ENCODE results near the gene G3BP2. TPM values are rescaled to one million over a fixed set of nuclear protein-coding genes. Genes with fewer than 3 reads are reported as not detected.
"Not testable (repeated sequence)": the region's sequence is repeated elsewhere in the genome, so short reads cannot be mapped to it uniquely, and the experiment has no call there.

The G3BP2 gene
- total RNA-seq, 1 donor from 2014 or later = 133 TPM

DNA sequence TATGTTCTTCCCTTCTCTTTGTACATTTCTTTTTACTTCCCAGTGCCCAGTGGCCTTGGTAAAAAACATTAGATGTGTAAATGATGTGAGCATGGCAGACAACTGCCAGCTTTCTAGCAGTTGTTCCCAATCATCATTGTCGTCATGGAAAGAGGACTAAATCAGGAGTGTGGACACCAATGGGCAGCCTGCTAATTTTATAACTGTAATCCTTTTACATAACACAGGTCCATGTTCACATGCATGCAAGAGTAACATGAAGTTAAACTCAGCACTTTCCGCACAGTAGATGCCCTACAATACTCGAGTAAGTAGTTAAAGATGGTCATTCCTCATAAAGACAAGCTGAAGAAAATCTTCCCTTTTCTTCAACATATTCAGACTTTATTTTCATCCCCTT lies 23.4 kb upstream of the G3BP2 start:
- Mint-ChIP-seq H3K9me3 (no peaks in the 10 kb centered on the region), H3K4me1 (ENCODE audit: unreplicated experiment) (peaks cover 5% of the 10 kb centered on the region), H3K4me3 (no peak overlapping the region), H3K27ac (no peak overlapping the region), H3K27me3 (no peaks in the 10 kb centered on the region), H3K36me3 (peaks cover 5% of the 10 kb centered on the region)
- DNase-seq (ENCODE audit: extremely low spot score, unreplicated experiment) = no peak
- TF ChIP-seq, protein P1, sequence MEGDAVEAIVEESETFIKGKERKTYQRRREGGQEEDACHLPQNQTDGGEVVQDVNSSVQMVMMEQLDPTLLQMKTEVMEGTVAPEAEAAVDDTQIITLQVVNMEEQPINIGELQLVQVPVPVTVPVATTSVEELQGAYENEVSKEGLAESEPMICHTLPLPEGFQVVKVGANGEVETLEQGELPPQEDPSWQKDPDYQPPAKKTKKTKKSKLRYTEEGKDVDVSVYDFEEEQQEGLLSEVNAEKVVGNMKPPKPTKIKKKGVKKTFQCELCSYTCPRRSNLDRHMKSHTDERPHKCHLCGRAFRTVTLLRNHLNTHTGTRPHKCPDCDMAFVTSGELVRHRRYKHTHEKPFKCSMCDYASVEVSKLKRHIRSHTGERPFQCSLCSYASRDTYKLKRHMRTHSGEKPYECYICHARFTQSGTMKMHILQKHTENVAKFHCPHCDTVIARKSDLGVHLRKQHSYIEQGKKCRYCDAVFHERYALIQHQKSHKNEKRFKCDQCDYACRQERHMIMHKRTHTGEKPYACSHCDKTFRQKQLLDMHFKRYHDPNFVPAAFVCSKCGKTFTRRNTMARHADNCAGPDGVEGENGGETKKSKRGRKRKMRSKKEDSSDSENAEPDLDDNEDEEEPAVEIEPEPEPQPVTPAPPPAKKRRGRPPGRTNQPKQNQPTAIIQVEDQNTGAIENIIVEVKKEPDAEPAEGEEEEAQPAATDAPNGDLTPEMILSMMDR (conservative IDR thresholded peaks at IDR 0.05) = no peak

DNA sequence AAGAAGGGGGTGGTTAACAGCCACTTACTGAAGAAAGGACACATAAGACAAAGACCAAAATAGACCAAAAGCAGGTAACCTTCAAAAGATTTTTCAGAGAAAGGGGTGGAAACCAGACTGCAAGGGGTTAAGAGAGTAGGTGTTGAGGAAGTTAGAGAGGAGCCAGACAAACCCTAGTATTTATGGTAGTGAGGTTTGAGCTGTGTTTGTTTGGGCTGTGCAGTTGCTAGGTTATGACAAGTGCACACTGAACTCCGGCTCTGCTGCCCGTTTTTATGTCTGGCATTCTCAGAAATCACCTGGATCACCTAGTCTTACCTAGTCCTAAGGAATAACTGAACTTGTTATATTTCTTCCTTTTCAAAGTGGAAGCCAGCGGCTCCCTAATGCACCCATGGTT lies 22.9 kb upstream of the G3BP2 start:
- no peak for DNase-seq (ENCODE audit: extremely low spot score, unreplicated experiment)
- no peak overlapping the region for H3K4me3 Mint-ChIP-seq
- no peaks in the 10 kb centered on the region for H3K9me3 Mint-ChIP-seq
- H3K4me1 Mint-ChIP-seq (ENCODE audit: unreplicated experiment) = peaks cover 5% of the 10 kb centered on the region
- H3K36me3 Mint-ChIP-seq = peaks cover 5% of the 10 kb centered on the region
- TF ChIP-seq, protein P1 (conservative IDR thresholded peaks at IDR 0.05) = no peak
- H3K27me3 Mint-ChIP-seq = no peaks in the 10 kb centered on the region
- H3K27ac Mint-ChIP-seq = no peak overlapping the region

DNA sequence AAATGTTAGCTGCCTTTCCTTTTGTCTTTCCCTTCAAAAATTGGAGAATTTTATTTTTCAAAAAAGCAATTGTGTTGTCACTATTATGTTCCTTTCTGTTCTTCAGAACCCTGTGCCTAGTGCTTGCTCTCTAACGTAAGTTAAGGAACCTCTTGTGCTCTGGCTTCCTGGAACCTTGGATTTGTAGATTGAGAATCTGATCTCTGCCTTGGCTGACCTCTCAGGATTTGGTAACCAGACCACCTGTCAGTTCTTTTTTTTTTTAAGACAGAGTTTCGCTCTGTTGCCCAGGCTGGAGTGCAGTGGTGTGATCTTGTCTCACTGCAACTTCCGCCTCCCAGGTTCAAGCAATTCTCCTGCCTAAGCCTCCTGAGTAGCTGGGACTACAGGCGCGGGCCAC lies 18.9 kb upstream of the G3BP2 start:
- not testable (repeated sequence) for DNase-seq (ENCODE audit: extremely low spot score, unreplicated experiment); H3K36me3 Mint-ChIP-seq; H3K27ac Mint-ChIP-seq

DNA sequence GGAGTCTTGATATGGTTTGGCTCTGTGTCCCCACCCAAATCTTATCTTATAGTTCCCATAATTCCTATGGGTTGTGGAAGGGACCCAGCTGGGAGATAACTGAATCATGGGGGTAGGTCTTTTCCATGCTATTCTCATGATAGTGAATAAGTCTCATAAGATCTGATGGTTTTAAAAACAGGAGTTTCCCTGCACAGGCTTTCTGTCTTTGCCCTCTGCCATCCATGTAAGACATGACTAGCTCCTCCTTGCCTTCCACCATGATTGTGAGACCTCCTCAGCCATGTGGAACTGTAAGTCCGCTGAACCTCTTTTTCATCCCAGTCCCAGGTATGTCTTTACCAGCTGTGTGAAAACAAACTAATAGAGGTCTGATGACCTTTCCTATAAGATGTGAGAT lies 13.9 kb upstream of the G3BP2 start:
- not testable (repeated sequence) for H3K27me3 Mint-ChIP-seq; DNase-seq (ENCODE audit: extremely low spot score, unreplicated experiment); H3K4me3 Mint-ChIP-seq; H3K4me1 Mint-ChIP-seq (ENCODE audit: unreplicated experiment); H3K27ac Mint-ChIP-seq; H3K36me3 Mint-ChIP-seq; H3K9me3 Mint-ChIP-seq

More for the DNA sequence above, 18.9 kb upstream of the G3BP2 start:
- not testable (repeated sequence) for H3K27me3 Mint-ChIP-seq; H3K9me3 Mint-ChIP-seq; H3K4me3 Mint-ChIP-seq; H3K4me1 Mint-ChIP-seq (ENCODE audit: unreplicated experiment)

DNA sequence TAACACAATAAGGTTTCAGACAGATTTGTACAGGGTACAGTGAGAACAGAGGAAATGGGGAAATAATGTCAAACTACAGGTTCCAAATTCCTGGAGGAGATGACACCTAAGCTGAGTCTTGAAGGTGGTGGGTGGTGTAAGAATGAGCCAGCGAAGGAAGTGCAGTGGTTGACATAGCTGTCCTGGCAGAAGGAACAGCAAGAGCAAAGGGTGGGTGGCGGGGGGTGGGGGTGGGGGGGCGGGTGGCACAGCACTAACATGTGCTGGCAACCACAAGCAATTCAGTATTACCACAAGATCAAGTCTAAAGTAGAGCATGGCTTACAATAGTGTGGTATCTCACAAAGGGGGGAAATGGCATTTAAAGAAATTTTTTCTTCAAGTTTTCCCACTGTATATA lies 13.1 kb upstream of the G3BP2 start:
- TF ChIP-seq, protein P1 (conservative IDR thresholded peaks at IDR 0.05) = no peak
- Mint-ChIP-seq H3K27ac (no peak overlapping the region), H3K4me1 (ENCODE audit: unreplicated experiment) (no peaks in the 10 kb centered on the region), H3K36me3 (peaks cover 8% of the 10 kb centered on the region), H3K27me3 (no peaks in the 10 kb centered on the region), H3K9me3 (peaks cover 4% of the 10 kb centered on the region), H3K4me3 (no peak overlapping the region)
- no peak for DNase-seq (ENCODE audit: extremely low spot score, unreplicated experiment)

DNA sequence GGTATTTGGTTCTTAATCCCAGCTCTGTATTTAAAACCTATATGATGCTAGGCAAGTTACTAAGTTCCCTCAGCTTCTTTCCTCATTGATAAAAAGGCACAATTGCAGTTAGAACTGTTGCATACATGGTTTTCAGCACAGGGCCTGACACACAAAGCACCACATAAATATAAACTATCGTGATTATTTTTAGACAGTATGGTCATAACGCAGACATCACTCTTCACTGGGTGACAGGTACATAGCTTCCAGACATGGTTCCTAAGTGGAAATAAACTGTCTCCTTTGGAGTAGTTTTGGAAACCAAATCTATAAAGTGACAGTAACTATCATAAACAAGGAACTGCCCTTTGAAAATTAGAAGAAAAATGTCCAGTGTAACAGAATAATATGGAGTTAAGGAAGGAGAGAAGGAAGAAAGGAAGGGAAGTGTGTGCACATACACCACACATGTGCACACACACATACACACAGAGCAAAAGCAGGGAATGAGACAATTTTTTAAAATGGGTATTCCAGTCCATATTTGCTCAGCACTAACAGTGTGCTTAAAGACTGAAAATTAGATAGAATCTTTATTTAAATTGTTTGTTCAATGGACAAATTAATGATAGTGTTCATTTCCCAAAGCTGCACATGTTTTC lies 12.5 kb upstream of the G3BP2 start:
- TF ChIP-seq, protein P1 (conservative IDR thresholded peaks at IDR 0.05) = no peak
- DNase-seq (ENCODE audit: extremely low spot score, unreplicated experiment) = no peak
- Mint-ChIP-seq H3K4me1 (ENCODE audit: unreplicated experiment) (no peaks in the 10 kb centered on the region), H3K9me3 (peaks cover 4% of the 10 kb centered on the region), H3K4me3 (no peak overlapping the region), H3K27me3 (no peaks in the 10 kb centered on the region), H3K36me3 (peaks cover 8% of the 10 kb centered on the region), H3K27ac (no peak overlapping the region)

All from type B pancreatic cell (in vitro differentiated cells).